NCI-H1436 (cell line): Measurements from ENCODE around the gene PCBD1.

Experiments used
- DNase-seq: peaks from one replicate; lab custom pipeline; 2025; lab: John Stamatoyannopoulos, UW

PCBD1 gene

GRCh38 chr10:70917226-70917625 is 28.9 kb upstream of the PCBD1 start:
- no peak for DNase-seq

- DNase-seq: no peak
Observed at GRCh38 chr10:70916241-70916640, 27.9 kb upstream of the PCBD1 start.

- DNase-seq: no peak
Observed at GRCh38 chr10:70915806-70916205, 27.4 kb upstream of the PCBD1 start.

GRCh38 chr10:70915206-70915605 is 26.8 kb upstream of the PCBD1 start:
- no peak for DNase-seq

- DNase-seq: no peak
Observed at GRCh38 chr10:70914316-70914864, 26.0 kb upstream of the PCBD1 start.

- DNase-seq: no peak
Observed at GRCh38 chr10:70913893-70914240, 25.5 kb upstream of the PCBD1 start.

GRCh38 chr10:70913191-70913892 is 25.0 kb upstream of the PCBD1 start:
- no peak for DNase-seq

- no peak for DNase-seq
Observed at GRCh38 chr10:70912556-70912955, 24.2 kb upstream of the PCBD1 start.

GRCh38 chr10:70911386-70911785 is 23.0 kb upstream of the PCBD1 start:
- no peak for DNase-seq

- DNase-seq: no peak
Observed at GRCh38 chr10:70910486-70911341, 22.3 kb upstream of the PCBD1 start.

- no peak for DNase-seq
Observed at GRCh38 chr10:70909326-70909935, 21.1 kb upstream of the PCBD1 start.

GRCh38 chr10:70908406-70909296 is 20.3 kb upstream of the PCBD1 start:
- DNase-seq: no peak

GRCh38 chr10:70907637-70908405 is 19.5 kb upstream of the PCBD1 start:
- no peak for DNase-seq

GRCh38 chr10:70906953-70907636 is 18.7 kb upstream of the PCBD1 start:
- DNase-seq: no peak

GRCh38 chr10:70906031-70906783 is 17.8 kb upstream of the PCBD1 start:
- no peak for DNase-seq

GRCh38 chr10:70905071-70906021 is 17.0 kb upstream of the PCBD1 start:
- no peak for DNase-seq

- DNase-seq: peak; percentile 66
Observed at GRCh38 chr10:70903262-70903921, 15.0 kb upstream of the PCBD1 start.
